H9 (cell line): ENCODE results near the gene SFMBT2. TPM values are rescaled to one million over a fixed set of nuclear protein-coding genes. Genes with fewer than 3 reads are reported as not detected.

Experiments used
- DNase-seq: peaks from one replicate; pipeline ENCODE4 v3.0.0-alpha.2; 2017
- H2AFZ ChIP-seq: one replicate; pipeline ENCODE4 v1.6.1; 2013; ENCODE audit warnings: mild to moderate bottlenecking, low read length, control low read depth, moderate library complexity
- H2AK5ac ChIP-seq: 2 replicates; pipeline ENCODE4 v1.6.1; 2013; ENCODE audit warnings: low read length, control low read depth, mixed read lengths; ENCODE audit not compliant: insufficient read length
- H2BK120ac ChIP-seq: one replicate; pipeline ENCODE4 v1.6.1; 2013; ENCODE audit warnings: low read depth, mild to moderate bottlenecking, low read length, control low read depth, inconsistent platforms; ENCODE audit not compliant: poor library complexity, severe bottlenecking
- H2BK12ac ChIP-seq: 2 replicates; pipeline ENCODE4 v1.6.1; 2013; ENCODE audit warnings: low read length, control low read depth, mixed read lengths, low read depth; ENCODE audit not compliant: insufficient read length
- H2BK15ac ChIP-seq: 2 replicates; pipeline ENCODE4 v1.6.1; 2013; ENCODE audit warnings: low read depth, low read length, control low read depth
- H2BK20ac ChIP-seq: one replicate; pipeline ENCODE4 v1.6.1; 2013; ENCODE audit warnings: low read depth, mild to moderate bottlenecking, low read length, control low read depth, inconsistent platforms; ENCODE audit not compliant: poor library complexity, severe bottlenecking
- H2BK5ac ChIP-seq: 2 replicates; pipeline ENCODE4 v1.6.1; 2013; ENCODE audit warnings: low read length, control low read depth, mixed read lengths; ENCODE audit not compliant: insufficient read length
- H3K14ac ChIP-seq: 2 replicates; pipeline ENCODE4 v1.6.1; 2013; ENCODE audit warnings: low read length, control low read depth; ENCODE audit not compliant: insufficient read depth
- H3K18ac ChIP-seq: 2 replicates; pipeline ENCODE4 v1.6.1; 2013; ENCODE audit warnings: low read depth, mild to moderate bottlenecking, mixed read lengths, low read length, control low read depth; ENCODE audit not compliant: insufficient read length
- H3K23ac ChIP-seq: 2 replicates; pipeline ENCODE4 v1.6.1; 2013; ENCODE audit warnings: low read length, control low read depth, mixed read lengths, low read depth; ENCODE audit not compliant: insufficient read length
- H3K23me2 ChIP-seq: 2 replicates; pipeline ENCODE4 v1.6.1; 2013; ENCODE audit warnings: low read depth, mild to moderate bottlenecking, mixed read lengths, low read length, control low read depth; ENCODE audit not compliant: insufficient read length, poor library complexity, severe bottlenecking
- H3K27ac ChIP-seq: 2 replicates; pipeline ENCODE4 v1.5.1; 2013; ENCODE audit warnings: low read length, control low read depth, mixed read lengths, low read depth; ENCODE audit not compliant: insufficient read length
- H3K27me3 ChIP-seq: 2 replicates; pipeline ENCODE4 v1.6.1; 2013; ENCODE audit warnings: low read length, control low read depth, inconsistent platforms; ENCODE audit not compliant: insufficient read depth
- H3K4ac ChIP-seq: 2 replicates; pipeline ENCODE4 v1.6.1; 2013; ENCODE audit warnings: low read depth, mild to moderate bottlenecking, control low read depth, inconsistent platforms, low read length, moderate library complexity
- H3K4me1 ChIP-seq: 2 replicates; pipeline ENCODE4 v1.6.1; 2013; ENCODE audit warnings: low read length, control low read depth, inconsistent platforms; ENCODE audit not compliant: insufficient read depth
- H3K4me2 ChIP-seq: 2 replicates; pipeline ENCODE4 v1.6.1; 2013; ENCODE audit warnings: low read length, control low read depth, mixed read lengths; ENCODE audit not compliant: insufficient read length, insufficient read depth
- H3K56ac ChIP-seq: 2 replicates; pipeline ENCODE4 v1.6.1; 2013; ENCODE audit warnings: low read depth, mild to moderate bottlenecking, mixed read lengths, low read length, control low read depth; ENCODE audit not compliant: insufficient read length
- H3K79me1 ChIP-seq: 2 replicates; pipeline ENCODE4 v1.6.1; 2013; ENCODE audit warnings: low read depth, mild to moderate bottlenecking, moderate library complexity, low read length, control low read depth, inconsistent platforms; ENCODE audit not compliant: insufficient read depth, poor library complexity, severe bottlenecking
- H3K79me2 ChIP-seq: 2 replicates; pipeline ENCODE4 v1.6.1; 2013; ENCODE audit warnings: low read length, control low read depth, inconsistent platforms; ENCODE audit not compliant: insufficient read depth
- H3K9ac ChIP-seq: 2 replicates; pipeline ENCODE4 v1.6.1; 2013; ENCODE audit warnings: low read length, control low read depth, mixed read lengths; ENCODE audit not compliant: insufficient read length; ENCODE audit errors: extremely low read depth
- H3K9me3 ChIP-seq: one replicate; pipeline ENCODE4 v1.6.1; 2013; ENCODE audit warnings: low read depth, low read length, inconsistent platforms; ENCODE audit not compliant: control insufficient read depth
- H3T11ph ChIP-seq: one replicate; pipeline ENCODE4 v1.6.1; 2013; ENCODE audit warnings: mild to moderate bottlenecking, low read length, control low read depth, inconsistent platforms
- H4K20me1 ChIP-seq: one replicate; pipeline ENCODE4 v1.6.1; 2013; ENCODE audit not compliant: control insufficient read depth, insufficient read length, insufficient read depth
- H4K5ac ChIP-seq: 2 replicates; pipeline ENCODE4 v1.6.1; 2013; ENCODE audit warnings: low read depth, mild to moderate bottlenecking, mixed read lengths, low read length, control low read depth; ENCODE audit not compliant: insufficient read length
- H4K8ac ChIP-seq: replicated peaks from 2 replicates; pipeline ENCODE4 v1.6.1; 2013; ENCODE audit warnings: low read length, control low read depth, mixed read lengths, low read depth; ENCODE audit not compliant: insufficient read length
- H4K91ac ChIP-seq: 2 replicates; pipeline ENCODE4 v1.6.1; 2013; ENCODE audit warnings: low read depth, mild to moderate bottlenecking, moderate library complexity, mixed read lengths, low read length, control low read depth; ENCODE audit not compliant: insufficient read length
- H3K27ac Mint-ChIP-seq, 3 experiments: 2 replicates in 2 of 3; 3 replicates in 1 of 3; pipeline ENCODE4 v1.8.0; 2020 to 2021; ENCODE audit warnings: mixed read lengths in 3 of 3, mild to moderate bottlenecking in 1 of 3, moderate library complexity in 1 of 3
- H3K27me3 Mint-ChIP-seq: 2 replicates; pipeline ENCODE4 v1.8.0; 2021; ENCODE audit warnings: low read depth, mild to moderate bottlenecking, moderate library complexity, mixed read lengths
- H3K36me3 Mint-ChIP-seq, 3 experiments: 2 replicates in 2 of 3; 3 replicates in 1 of 3; pipeline ENCODE4 v1.8.0; 2020 to 2021; ENCODE audit warnings: low read depth in 3 of 3, mixed read lengths in 3 of 3; ENCODE audit not compliant: insufficient read depth in 1 of 3
- H3K4me1 Mint-ChIP-seq, 2 experiments: 2 replicates each; pipeline ENCODE4 v1.8.0; 2020; ENCODE audit warnings: mixed read lengths in 2 of 2
- H3K4me3 Mint-ChIP-seq, 2 experiments: 2 replicates in 1 of 2; 3 replicates in 1 of 2; pipeline ENCODE4 v1.8.0; 2020 to 2021; ENCODE audit warnings: mild to moderate bottlenecking in 2 of 2, mixed read lengths in 2 of 2, moderate library complexity in 1 of 2
- H3K9me3 Mint-ChIP-seq, 2 experiments: 2 replicates in 1 of 2; 3 replicates in 1 of 2; pipeline ENCODE4 v1.8.0; 2020; ENCODE audit warnings: mild to moderate bottlenecking in 2 of 2, mixed read lengths in 2 of 2, moderate library complexity in 1 of 2
- CTCF ChIP-seq: fragments of 200-600 bp; sonication (generic); conservative IDR thresholded peaks from 3 replicates; pipeline ENCODE4 v1.8.0; 2021; ENCODE audit warnings: antibody characterized with exemption, mild to moderate bottlenecking
- WGBS: extraction: QIAGEN DNeasy Blood & Tissue Kit; methylation state at CpG from one replicate; pipeline ENCODE4 v1.1.7; 2013; ENCODE audit warnings: missing lambda C conversion rate, low lambda C conversion rate, mixed read lengths; ENCODE audit not compliant: insufficient read length; ENCODE audit errors: extremely low coverage; 5-methylcytosine and 5-hydroxymethylcytosine counted together
- total RNA-seq: library from RNA; stranded (reverse); gene quantifications from 2 replicates; pipeline ENCODE4 v1.2.1, GENCODE V29; 2021

SFMBT2 gene
- total RNA-seq, 1 experiment from 2014 or later = 5.3 TPM

GRCh38 chr10:7438196-7438986 lies 27.6 kb upstream of the SFMBT2 start:
- H2BK120ac ChIP-seq = no peak overlapping the region
- no peak overlapping the region for H3K27ac ChIP-seq
- H3K79me2 ChIP-seq = no peaks in the 10 kb centered on the region
- H3K18ac ChIP-seq = no peak overlapping the region
- no peak overlapping the region for H3K14ac ChIP-seq
- no peak overlapping the region for H2BK15ac ChIP-seq
- H3K23ac ChIP-seq = no peak overlapping the region
- H4K5ac ChIP-seq = no peak overlapping the region
- H3K56ac ChIP-seq = no peak overlapping the region
- no peak overlapping the region for H3K4ac ChIP-seq
- H3K4me1 ChIP-seq = peaks cover 3% of the 10 kb centered on the region; the same call in 1 of the 2 replicates
- H2AFZ ChIP-seq = no peak overlapping the region
- H3K36me3 Mint-ChIP-seq = no peaks in the 10 kb centered on the region
- no peaks in the 10 kb centered on the region for H3K9me3 ChIP-seq
- no peaks in the 10 kb centered on the region; a peak in 1 of 5 replicates for H3K9me3 Mint-ChIP-seq
- no peaks in the 10 kb centered on the region for H3K27me3 Mint-ChIP-seq
- no peak overlapping the region for H3K4me2 ChIP-seq
- H2AK5ac ChIP-seq = no peak overlapping the region
- TF ChIP-seq CTCF = no peak
- no peak overlapping the region for H2BK12ac ChIP-seq
- no peak overlapping the region for H4K91ac ChIP-seq
- no peak overlapping the region for H3K27ac Mint-ChIP-seq
- no peak overlapping the region for H2BK5ac ChIP-seq
- H4K20me1 ChIP-seq = no peaks in the 10 kb centered on the region
- no peak overlapping the region for H3T11ph ChIP-seq
- H3K4me1 Mint-ChIP-seq = peaks cover 24 to 25% of the 10 kb centered on the region in 2 experiments
- H3K27me3 ChIP-seq = no peaks in the 10 kb centered on the region
- DNase-seq = no peak
- 100% methylated on average over 5 of the region's 19 CpGs for WGBS
- no peaks in the 10 kb centered on the region for H3K79me1 ChIP-seq
- no peak overlapping the region for H3K9ac ChIP-seq
- no peak overlapping the region for H4K8ac ChIP-seq
- H2BK20ac ChIP-seq = no peak overlapping the region
- H3K23me2 ChIP-seq = no peaks in the 10 kb centered on the region
- no peak overlapping the region for H3K4me3 Mint-ChIP-seq
